Ishikawa (cell line): ENCODE data around the gene CIDEC.

Experiments
- CEBPB ChIP-seq: IDR thresholded peaks from 2 replicates; pipeline ENCODE4 v1.6.1; 2012
- CREB1 ChIP-seq: IDR thresholded peaks from 2 replicates; pipeline ENCODE4 v1.6.1; 2012; ENCODE audit warnings: low read depth
- EGR1 ChIP-seq: IDR thresholded peaks from 2 replicates; pipeline ENCODE4 v1.6.1; 2012
- EP300 ChIP-seq: IDR thresholded peaks from 2 replicates; pipeline ENCODE4 v1.6.1; 2012; ENCODE audit warnings: borderline replicate concordance
- FOXM1 ChIP-seq: IDR thresholded peaks from 2 replicates; pipeline ENCODE4 v1.6.1; 2012; ENCODE audit warnings: low read depth, borderline replicate concordance
- NFIC ChIP-seq: IDR thresholded peaks from 2 replicates; pipeline ENCODE4 v1.6.1; 2012
- RAD21 ChIP-seq: IDR thresholded peaks from 2 replicates; pipeline ENCODE4 v1.6.1; 2012; ENCODE audit warnings: low read depth
- TAF1 ChIP-seq: IDR thresholded peaks from 2 replicates; pipeline ENCODE4 v1.6.1; 2012; ENCODE audit warnings: low read depth, mild to moderate bottlenecking
- TCF12 ChIP-seq: IDR thresholded peaks from 2 replicates; pipeline ENCODE4 v1.6.1; 2012; ENCODE audit warnings: low read depth
- TEAD4 ChIP-seq: IDR thresholded peaks from 2 replicates; pipeline ENCODE4 v1.6.1; 2012
- YY1 ChIP-seq: IDR thresholded peaks from 2 replicates; pipeline ENCODE4 v1.6.1; 2012; ENCODE audit warnings: low read depth
- ZBTB7A ChIP-seq: IDR thresholded peaks from 2 replicates; pipeline ENCODE4 v1.6.1; 2012; ENCODE audit warnings: low read depth
- TF ChIP-seq, protein P1 (sequence below): IDR thresholded peaks from 2 replicates; pipeline ENCODE4 v1.6.1; 2012
- TF ChIP-seq, protein P2 (sequence below): IDR thresholded peaks from 2 replicates; pipeline ENCODE4 v1.6.1; 2012; ENCODE audit warnings: low read depth, mild to moderate bottlenecking
- TF ChIP-seq, protein P3 (sequence below): IDR thresholded peaks from 2 replicates; pipeline ENCODE4 v1.6.1; 2012

Gene CIDEC

DNA sequence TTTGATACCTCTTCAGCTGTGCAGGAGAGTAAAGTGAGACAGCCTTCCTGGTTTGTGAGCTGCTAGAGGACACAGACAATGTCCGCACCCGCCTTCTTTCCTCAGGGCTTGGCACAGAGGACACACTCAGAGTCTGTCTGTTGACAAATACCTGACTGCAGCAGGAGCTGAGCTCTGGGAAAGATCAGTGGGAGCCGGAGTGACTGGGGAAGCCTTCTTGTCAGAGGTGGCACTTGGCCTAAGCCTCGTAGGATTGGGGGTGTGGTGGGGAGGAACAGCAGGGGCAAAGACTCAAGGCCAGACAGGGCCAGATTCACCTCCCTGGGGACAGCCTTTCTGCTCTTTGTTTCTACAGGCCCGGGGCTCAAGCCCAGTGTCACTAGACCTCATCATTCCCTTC lies 33.5 kb upstream of the CIDEC start:
- TF ChIP-seq CEBPB: no peak
- TF ChIP-seq TCF12: no peak
- no peak for TF ChIP-seq TAF1
- no peak for TF ChIP-seq FOXM1
- no peak for TF ChIP-seq TEAD4
- no peak for TF ChIP-seq CREB1
- TF ChIP-seq EP300: no peak
- TF ChIP-seq ZBTB7A: no peak
- TF ChIP-seq NFIC: no peak
- TF ChIP-seq, protein P1, sequence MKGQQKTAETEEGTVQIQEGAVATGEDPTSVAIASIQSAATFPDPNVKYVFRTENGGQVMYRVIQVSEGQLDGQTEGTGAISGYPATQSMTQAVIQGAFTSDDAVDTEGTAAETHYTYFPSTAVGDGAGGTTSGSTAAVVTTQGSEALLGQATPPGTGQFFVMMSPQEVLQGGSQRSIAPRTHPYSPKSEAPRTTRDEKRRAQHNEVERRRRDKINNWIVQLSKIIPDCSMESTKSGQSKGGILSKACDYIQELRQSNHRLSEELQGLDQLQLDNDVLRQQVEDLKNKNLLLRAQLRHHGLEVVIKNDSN: no peak
- TF ChIP-seq RAD21: no peak
- TF ChIP-seq, protein P2, sequence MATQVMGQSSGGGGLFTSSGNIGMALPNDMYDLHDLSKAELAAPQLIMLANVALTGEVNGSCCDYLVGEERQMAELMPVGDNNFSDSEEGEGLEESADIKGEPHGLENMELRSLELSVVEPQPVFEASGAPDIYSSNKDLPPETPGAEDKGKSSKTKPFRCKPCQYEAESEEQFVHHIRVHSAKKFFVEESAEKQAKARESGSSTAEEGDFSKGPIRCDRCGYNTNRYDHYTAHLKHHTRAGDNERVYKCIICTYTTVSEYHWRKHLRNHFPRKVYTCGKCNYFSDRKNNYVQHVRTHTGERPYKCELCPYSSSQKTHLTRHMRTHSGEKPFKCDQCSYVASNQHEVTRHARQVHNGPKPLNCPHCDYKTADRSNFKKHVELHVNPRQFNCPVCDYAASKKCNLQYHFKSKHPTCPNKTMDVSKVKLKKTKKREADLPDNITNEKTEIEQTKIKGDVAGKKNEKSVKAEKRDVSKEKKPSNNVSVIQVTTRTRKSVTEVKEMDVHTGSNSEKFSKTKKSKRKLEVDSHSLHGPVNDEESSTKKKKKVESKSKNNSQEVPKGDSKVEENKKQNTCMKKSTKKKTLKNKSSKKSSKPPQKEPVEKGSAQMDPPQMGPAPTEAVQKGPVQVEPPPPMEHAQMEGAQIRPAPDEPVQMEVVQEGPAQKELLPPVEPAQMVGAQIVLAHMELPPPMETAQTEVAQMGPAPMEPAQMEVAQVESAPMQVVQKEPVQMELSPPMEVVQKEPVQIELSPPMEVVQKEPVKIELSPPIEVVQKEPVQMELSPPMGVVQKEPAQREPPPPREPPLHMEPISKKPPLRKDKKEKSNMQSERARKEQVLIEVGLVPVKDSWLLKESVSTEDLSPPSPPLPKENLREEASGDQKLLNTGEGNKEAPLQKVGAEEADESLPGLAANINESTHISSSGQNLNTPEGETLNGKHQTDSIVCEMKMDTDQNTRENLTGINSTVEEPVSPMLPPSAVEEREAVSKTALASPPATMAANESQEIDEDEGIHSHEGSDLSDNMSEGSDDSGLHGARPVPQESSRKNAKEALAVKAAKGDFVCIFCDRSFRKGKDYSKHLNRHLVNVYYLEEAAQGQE: no peak
- no peak for TF ChIP-seq EGR1
- no peak for TF ChIP-seq YY1
- TF ChIP-seq, protein P3, sequence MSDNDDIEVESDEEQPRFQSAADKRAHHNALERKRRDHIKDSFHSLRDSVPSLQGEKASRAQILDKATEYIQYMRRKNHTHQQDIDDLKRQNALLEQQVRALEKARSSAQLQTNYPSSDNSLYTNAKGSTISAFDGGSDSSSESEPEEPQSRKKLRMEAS: no peak

DNA sequence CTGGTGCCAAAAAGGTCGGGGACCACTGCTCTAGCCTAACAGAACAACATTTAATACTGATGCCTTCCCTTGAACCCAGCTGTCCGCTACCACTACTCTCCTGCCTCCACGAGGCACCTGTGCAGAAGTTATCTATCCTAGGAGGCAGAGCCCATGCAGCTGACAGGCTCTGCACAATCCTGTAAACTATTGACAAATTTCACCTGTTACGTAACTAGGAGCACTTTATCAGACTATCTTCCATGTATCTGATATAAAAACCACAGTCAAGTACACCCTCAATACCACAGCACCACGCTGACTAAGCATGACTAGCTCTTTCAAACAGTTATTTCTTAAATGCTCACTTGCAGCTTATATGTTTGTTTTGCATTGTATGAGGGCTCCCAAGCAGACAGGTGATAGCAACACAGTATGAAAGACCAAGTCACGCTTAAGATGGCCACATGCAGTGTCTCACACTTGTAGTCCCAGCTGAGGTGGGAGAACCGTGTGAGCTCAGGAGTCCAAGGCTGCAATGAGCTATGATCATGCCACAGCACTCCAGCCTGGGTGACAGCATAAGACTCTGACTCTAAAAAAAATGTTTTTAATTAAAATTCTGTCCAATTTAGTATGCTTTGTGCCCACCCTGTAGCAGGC lies 32.4 kb upstream of the CIDEC start:
- no peak for TF ChIP-seq CREB1
- no peak for TF ChIP-seq YY1
- TF ChIP-seq TCF12: no peak
- no peak for TF ChIP-seq TEAD4
- TF ChIP-seq RAD21: no peak
- TF ChIP-seq, protein P2: no peak
- no peak for TF ChIP-seq CEBPB
- TF ChIP-seq NFIC: no peak
- TF ChIP-seq EP300: no peak

DNA sequence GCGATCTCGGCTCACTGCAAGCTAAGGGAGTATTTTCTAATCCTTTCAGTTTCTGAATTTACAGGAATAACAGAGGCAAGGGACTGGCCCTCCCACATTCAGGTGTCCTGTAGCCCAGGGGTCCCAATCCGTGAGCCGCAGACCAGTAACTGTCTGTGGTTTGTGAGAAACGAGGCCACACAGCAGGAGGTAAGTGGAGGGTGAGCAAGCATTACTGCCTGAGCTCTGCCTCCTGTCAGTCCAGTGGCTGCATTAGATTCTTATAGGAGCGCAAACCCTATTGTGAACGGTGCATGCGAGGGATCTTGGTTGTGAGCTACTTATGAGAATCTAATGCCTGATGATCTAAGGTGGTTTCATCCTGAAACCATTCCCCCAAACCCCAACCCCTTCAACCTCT lies 31.8 kb upstream of the CIDEC start:
- TF ChIP-seq ZBTB7A (no peak), TEAD4 (no peak), CREB1 (no peak), EGR1 (no peak), YY1 (no peak), CEBPB (no peak), TAF1 (no peak), RAD21 (no peak), FOXM1 (no peak), TCF12 (no peak), NFIC (no peak), EP300 (no peak)
- TF ChIP-seq, protein P1: no peak
- TF ChIP-seq, protein P3: no peak
- TF ChIP-seq, protein P2: no peak

DNA sequence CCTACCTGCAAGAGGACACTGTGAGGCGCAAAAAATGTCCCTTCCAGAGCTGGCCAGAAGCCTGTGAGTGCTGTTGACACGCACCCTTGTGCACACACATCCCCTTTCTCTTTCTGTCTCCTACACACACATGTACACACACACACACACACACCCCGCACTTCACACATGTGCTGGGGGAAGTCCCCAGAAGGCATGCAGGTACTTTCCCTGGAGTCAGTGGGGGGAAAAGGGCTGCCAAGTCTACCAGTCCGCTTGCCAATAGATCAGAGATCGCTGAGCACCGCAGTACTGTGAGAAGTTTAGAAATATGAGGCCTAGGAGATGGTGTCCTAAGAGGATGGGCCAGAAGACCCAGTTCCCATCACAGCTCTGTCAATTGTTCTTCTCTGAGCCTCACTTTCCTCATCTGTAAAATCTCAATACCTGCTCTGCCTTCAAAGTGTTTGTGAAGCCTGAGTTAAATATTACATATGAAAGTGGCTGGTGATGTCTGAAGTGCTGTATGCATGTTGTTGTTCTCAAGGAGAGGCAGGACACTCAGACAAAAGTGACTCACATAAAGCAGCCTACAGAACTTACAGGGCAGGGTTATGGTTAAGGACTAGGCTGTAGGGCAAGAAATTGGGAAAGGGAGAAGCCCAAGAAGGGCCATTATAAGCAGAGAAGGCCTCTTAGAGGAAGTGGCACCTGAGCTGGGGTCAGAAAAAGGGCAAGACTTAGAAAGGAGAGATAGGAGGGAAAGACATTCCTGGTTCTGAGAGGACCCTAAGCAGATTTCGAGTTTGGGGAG lies 29.4 kb upstream of the CIDEC start:
- no peak for TF ChIP-seq CEBPB
- no peak for TF ChIP-seq EP300
- no peak for TF ChIP-seq YY1
- TF ChIP-seq, protein P3: no peak
- TF ChIP-seq ZBTB7A: no peak
- TF ChIP-seq FOXM1: no peak
- no peak for TF ChIP-seq TCF12
- TF ChIP-seq TAF1: no peak
- TF ChIP-seq, protein P2: no peak
- TF ChIP-seq RAD21: no peak
- no peak for TF ChIP-seq CREB1
- TF ChIP-seq TEAD4: no peak
- TF ChIP-seq NFIC: no peak
- TF ChIP-seq, protein P1: no peak
- TF ChIP-seq EGR1: no peak
